ENCODE data around the gene CERS1.

The CERS1 gene

GRCh38 chr19:18853755-18854427 is 42.1 kb downstream of the CERS1 start:
- TF ChIP-seq REST (IDR thresholded peaks at IDR 0.05; ENCODE audit: low read depth) (no peak), USF1 (IDR thresholded peaks at IDR 0.05) (no peak), EP300 (IDR thresholded peaks at IDR 0.05; ENCODE audit: borderline replicate concordance) (no peak), TAF1 (IDR thresholded peaks at IDR 0.05; ENCODE audit: low read depth) (no peak), RAD21 (IDR thresholded peaks at IDR 0.05; ENCODE audit: low read depth) (no peak), EGR1 (IDR thresholded peaks at IDR 0.05) (no peak), TEAD4 (IDR thresholded peaks at IDR 0.05) (no peak), FOXM1 (IDR thresholded peaks at IDR 0.05; ENCODE audit: borderline replicate concordance, low read depth) (no peak), MAX (IDR thresholded peaks at IDR 0.05) (no peak), NFIC (IDR thresholded peaks at IDR 0.05) (no peak), YY1 (IDR thresholded peaks at IDR 0.05; ENCODE audit: low read depth) (no peak), ZBTB7A (IDR thresholded peaks at IDR 0.05; ENCODE audit: low read depth) (no peak), CREB1 (IDR thresholded peaks at IDR 0.05; ENCODE audit: low read depth) (no peak)

- TF ChIP-seq USF1 (IDR thresholded peaks at IDR 0.05) = no peak
- TF ChIP-seq NFIC (IDR thresholded peaks at IDR 0.05) = no peak
- no peak for TF ChIP-seq TEAD4 (IDR thresholded peaks at IDR 0.05)
- no peak for TF ChIP-seq EGR1 (IDR thresholded peaks at IDR 0.05)
- TF ChIP-seq CEBPB (IDR thresholded peaks at IDR 0.05) = no peak
- no peak for TF ChIP-seq TAF1 (IDR thresholded peaks at IDR 0.05; ENCODE audit: low read depth)
- no peak for TF ChIP-seq MAX (IDR thresholded peaks at IDR 0.05)
- no peak for TF ChIP-seq REST (IDR thresholded peaks at IDR 0.05; ENCODE audit: low read depth)
- TF ChIP-seq ZBTB7A (IDR thresholded peaks at IDR 0.05; ENCODE audit: low read depth) = no peak
- TF ChIP-seq FOXM1 (IDR thresholded peaks at IDR 0.05; ENCODE audit: borderline replicate concordance, low read depth) = no peak
- TF ChIP-seq RAD21 (IDR thresholded peaks at IDR 0.05; ENCODE audit: low read depth) = no peak
- no peak for TF ChIP-seq YY1 (IDR thresholded peaks at IDR 0.05; ENCODE audit: low read depth)
- no peak for TF ChIP-seq TCF12 (IDR thresholded peaks at IDR 0.05; ENCODE audit: low read depth)
- no peak for TF ChIP-seq CREB1 (IDR thresholded peaks at IDR 0.05; ENCODE audit: low read depth)
- no peak for TF ChIP-seq EP300 (IDR thresholded peaks at IDR 0.05; ENCODE audit: borderline replicate concordance)
Observed at GRCh38 chr19:18852648-18853047, 43.3 kb downstream of the CERS1 start.

GRCh38 chr19:18851673-18852325 is 44.2 kb downstream of the CERS1 start:
- TF ChIP-seq USF1 (IDR thresholded peaks at IDR 0.05) = no peak

- no peak for TF ChIP-seq CEBPB (IDR thresholded peaks at IDR 0.05)
- TF ChIP-seq TAF1 (IDR thresholded peaks at IDR 0.05; ENCODE audit: low read depth) = no peak
Observed at GRCh38 chr19:18850471-18851375, 45.2 kb downstream of the CERS1 start.

- TF ChIP-seq MAX (IDR thresholded peaks at IDR 0.05) (no peak), TCF12 (IDR thresholded peaks at IDR 0.05; ENCODE audit: low read depth) (no peak), CREB1 (IDR thresholded peaks at IDR 0.05; ENCODE audit: low read depth) (no peak), USF1 (IDR thresholded peaks at IDR 0.05) (no peak), TEAD4 (IDR thresholded peaks at IDR 0.05) (no peak), TAF1 (IDR thresholded peaks at IDR 0.05; ENCODE audit: low read depth) (no peak), RAD21 (IDR thresholded peaks at IDR 0.05; ENCODE audit: low read depth) (no peak), FOXM1 (IDR thresholded peaks at IDR 0.05; ENCODE audit: borderline replicate concordance, low read depth) (no peak), CEBPB (IDR thresholded peaks at IDR 0.05) (no peak), NFIC (IDR thresholded peaks at IDR 0.05) (no peak), REST (IDR thresholded peaks at IDR 0.05; ENCODE audit: low read depth) (no peak), EP300 (IDR thresholded peaks at IDR 0.05; ENCODE audit: borderline replicate concordance) (no peak), ZBTB7A (IDR thresholded peaks at IDR 0.05; ENCODE audit: low read depth) (no peak), YY1 (IDR thresholded peaks at IDR 0.05; ENCODE audit: low read depth) (no peak), EGR1 (IDR thresholded peaks at IDR 0.05) (no peak)
Observed at GRCh38 chr19:18849838-18850400, 46.0 kb downstream of the CERS1 start.
